ENCODE measurements around the gene MTHFSD.

Gene MTHFSD

DNA sequence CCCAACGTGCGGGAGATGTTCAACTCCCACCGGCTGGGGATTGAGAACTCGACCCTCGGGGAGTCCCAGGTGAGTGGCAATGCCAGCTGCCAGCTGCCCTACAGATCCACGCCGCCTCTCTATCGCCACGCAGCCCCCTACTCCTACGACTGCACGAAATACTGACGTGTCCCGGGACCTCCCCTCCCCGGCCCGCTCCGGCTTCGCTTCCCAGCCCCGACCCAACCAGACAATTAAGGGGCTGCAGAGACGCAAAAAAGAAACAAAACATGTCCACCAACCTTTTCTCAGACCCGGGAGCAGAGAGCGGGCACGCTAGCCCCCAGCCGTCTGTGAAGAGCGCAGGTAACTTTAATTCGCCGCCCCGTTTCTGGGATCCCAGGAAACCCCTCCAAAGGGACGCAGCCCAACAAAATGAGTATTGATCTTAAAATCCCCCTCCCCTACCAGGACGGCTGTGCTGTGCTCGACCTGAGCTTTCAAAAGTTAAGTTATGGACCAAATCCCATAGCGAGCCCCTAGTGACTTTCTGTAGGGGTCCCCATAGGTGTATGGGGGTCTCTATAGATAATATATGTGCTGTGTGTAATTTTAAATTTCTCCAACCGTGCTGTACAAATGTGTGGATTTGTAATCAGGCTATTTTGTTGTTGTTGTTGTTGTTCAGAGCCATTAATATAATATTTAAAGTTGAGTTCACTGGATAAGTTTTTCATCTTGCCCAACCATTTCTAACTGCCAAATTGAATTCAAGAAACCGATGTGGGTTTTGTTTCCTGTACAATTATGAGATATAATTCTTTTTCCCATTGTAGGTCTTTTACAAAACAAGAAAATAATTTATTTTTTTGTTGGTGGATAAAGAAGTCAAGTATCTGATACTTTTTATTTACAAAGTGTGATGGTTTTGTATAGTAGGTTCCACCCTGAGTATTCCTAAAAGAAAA lies 13.9 kb upstream of the MTHFSD start:
- DNase-seq, result no peak

- DNase-seq, result no peak
These were observed 12.9 kb upstream of the MTHFSD start for GRCh38 chr16:86567701-86568581.

GRCh38 chr16:86566966-86567700 lies 12.1 kb upstream of the MTHFSD start:
- DNase-seq, result no peak

DNA sequence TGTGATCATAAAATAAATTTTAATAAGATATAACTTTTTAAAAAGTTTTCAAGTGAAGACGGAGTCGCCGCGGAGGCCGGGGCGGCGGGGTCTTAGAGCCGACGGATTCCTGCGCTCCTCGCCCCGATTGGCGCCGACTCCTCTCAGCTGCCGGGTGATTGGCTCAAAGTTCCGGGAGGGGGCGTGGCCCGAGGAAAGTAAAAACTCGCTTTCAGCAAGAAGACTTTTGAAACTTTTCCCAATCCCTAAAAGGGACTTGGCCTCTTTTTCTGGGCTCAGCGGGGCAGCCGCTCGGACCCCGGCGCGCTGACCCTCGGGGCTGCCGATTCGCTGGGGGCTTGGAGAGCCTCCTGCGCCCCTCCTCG lies 11.5 kb upstream of the MTHFSD start, which contains the start of gene FOXC2:
Gene FOXC2, plus strand, starts transcription at position 229 of the 365 bp plus-strand sequence. CDS start 507 bp downstream, outside the sequence.
- no peak for DNase-seq

DNA sequence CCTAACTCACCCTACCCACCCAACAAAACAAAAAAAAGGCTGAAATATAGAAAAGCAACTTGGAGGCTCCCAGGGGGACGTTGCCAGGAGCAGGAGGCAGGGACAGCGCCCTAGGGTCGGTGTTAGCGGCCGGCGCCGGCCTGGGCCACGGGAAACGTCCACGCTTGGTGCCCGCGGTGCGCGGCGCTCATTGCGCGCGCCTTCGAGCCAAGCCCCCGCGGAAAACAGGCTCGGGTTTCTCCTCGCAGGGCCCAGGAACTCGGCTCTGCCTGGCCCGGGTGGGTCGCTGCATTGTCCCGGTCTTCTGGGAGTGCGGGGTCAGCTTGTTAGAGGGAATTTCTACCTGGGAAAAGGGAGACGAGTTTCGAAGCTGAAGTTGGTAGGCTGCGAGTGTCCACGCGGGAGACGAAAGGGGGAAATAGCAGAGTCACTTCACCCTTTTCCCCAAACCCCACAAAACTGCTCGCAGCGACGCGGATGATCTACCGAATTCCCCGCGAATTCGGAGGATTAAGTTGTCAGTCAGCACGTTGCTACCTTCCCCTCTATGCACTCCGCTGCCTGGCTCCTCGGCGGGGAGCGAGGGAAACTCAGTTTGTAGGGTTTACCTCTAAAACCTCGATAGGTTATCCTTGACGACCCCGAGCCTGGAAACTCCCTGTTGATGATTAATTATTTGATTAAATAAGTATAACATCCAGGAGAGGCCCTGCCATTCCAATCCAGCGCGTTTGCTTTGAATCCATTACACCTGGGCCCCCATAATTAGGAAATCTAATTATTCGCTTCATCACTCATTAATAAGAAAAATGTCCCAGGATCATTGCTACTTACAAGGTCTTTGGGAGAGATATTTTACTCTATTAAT lies 10.8 kb upstream of the MTHFSD start:
- no peak for DNase-seq

- DNase-seq, result no peak
These were observed 10.2 kb upstream of the MTHFSD start for GRCh38 chr16:86565181-86565631.

GRCh38 chr16:86563469-86564345 lies 8.7 kb upstream of the MTHFSD start:
- DNase-seq, result peak; percentile 73

GRCh38 chr16:86562356-86562755 lies 7.3 kb upstream of the MTHFSD start:
- DNase-seq, result no peak

- no peak for DNase-seq
These were observed 4.8 kb upstream of the MTHFSD start for GRCh38 chr16:86559802-86560305.

GRCh38 chr16:86558355-86559193 lies 3.5 kb upstream of the MTHFSD start:
- DNase-seq, result no peak

GRCh38 chr16:86557587-86557986 lies 2.6 kb upstream of the MTHFSD start:
- DNase-seq, result no peak

- DNase-seq, result no peak
These were observed 1.5 kb upstream of the MTHFSD start for GRCh38 chr16:86556576-86556975.

GRCh38 chr16:86555704-86556075 lies 655 bp upstream of the MTHFSD start:
- DNase-seq, result no peak

- no peak for DNase-seq
These were observed 477 bp downstream of the MTHFSD start for GRCh38 chr16:86554599-86554916.

- no peak for DNase-seq
These were observed 1.7 kb downstream of the MTHFSD start for GRCh38 chr16:86553356-86553755.

DNA sequence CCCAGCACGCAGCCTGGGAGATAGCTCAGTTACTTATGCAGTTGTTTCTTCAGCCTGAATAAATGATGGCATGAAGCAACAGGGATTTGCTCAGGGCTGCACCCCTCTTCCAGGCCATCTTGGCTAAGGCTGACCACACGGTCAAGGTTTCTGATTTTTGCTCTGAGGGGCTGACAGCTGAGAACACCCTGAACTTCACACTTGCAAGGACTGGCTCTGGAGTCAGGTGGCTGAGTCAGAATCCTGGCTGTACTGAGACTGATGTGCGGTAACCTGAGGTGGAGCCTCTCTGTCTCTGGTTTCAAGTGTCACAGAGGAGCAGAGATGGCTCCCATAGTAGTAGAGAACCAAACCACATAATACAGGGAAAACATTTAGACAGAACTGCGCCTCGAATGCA lies 4.8 kb downstream of the MTHFSD start:
- DNase-seq, result no peak

DNA sequence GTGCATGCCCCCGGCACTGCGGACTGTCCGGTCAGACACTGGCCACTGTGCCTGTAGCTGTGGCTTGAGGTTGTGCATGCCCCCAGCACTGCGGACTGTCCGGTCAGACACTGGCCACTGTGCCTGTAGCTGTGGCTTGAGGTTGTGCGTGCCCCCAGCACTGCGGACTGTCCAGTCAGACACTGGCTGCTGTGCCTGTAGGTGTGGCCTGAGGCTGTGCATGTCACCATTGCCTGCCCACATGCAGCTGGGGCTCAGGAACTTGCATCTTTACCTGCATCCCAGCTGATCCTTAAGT lies 5.2 kb downstream of the MTHFSD start:
- DNase-seq, result no peak

- no peak for DNase-seq
These were observed 5.8 kb downstream of the MTHFSD start for GRCh38 chr16:86549076-86549892.

DNA sequence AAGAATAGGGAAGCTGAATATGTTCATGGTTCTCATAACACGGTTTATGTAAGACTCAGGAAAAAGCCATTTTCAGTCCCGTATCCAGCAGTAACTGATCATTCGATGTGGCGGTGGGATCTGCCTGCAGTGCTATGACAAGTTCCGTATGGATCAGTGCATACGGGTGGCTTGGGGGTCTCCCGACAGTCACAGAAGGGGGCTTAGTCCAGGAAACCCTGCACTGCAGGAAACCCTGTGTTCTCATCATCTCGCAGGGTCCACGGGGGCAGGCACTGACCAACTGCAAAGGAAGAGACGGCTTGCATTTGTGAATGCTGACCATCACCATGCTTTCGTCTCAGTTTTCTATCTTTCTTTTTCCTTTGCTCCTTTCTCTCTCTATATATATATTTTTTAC lies 7.7 kb downstream of the MTHFSD start:
- no peak for DNase-seq

All from activated effector memory CD4-positive, alpha-beta T cell treated with Interleukin-2 at 50 U/mL for 16 hours (primary cell).